Neural cell (in vitro differentiated cells): ENCODE data around the gene FBRS. TPM values are rescaled to one million over a fixed set of nuclear protein-coding genes. Genes with fewer than 3 reads are reported as not detected.

Source experiments
- H2AFZ ChIP-seq: fragments of 200-600, 300-800 bp; sonication (generic), shearing (Covaris generic); 2 replicates; pipeline ENCODE4 v1.6.0; 2014; ENCODE audit warnings: low read depth, mild to moderate bottlenecking, antibody characterized with exemption, low read length, moderate library complexity
- H3F3A ChIP-seq: fragments of 200-600 bp; shearing (Covaris generic); 2 replicates; pipeline ENCODE4 v1.6.1; 2016; ENCODE audit warnings: mild to moderate bottlenecking, moderate library complexity, mixed read lengths, antibody characterized with exemption, low read length; ENCODE audit not compliant: insufficient read depth, poor library complexity, severe bottlenecking
- H3K27ac ChIP-seq: fragments of 200-600, 300-800 bp; sonication (generic), shearing (Covaris generic); 2 replicates; pipeline ENCODE4 v1.5.1; 2014; ENCODE audit warnings: mild to moderate bottlenecking, low read length, moderate library complexity
- H3K27me3 ChIP-seq: fragments of 300-800, 200-600 bp; sonication (generic), shearing (Covaris generic); 2 replicates; pipeline ENCODE4 v1.6.0; 2014; ENCODE audit warnings: mild to moderate bottlenecking, low read depth, low read length, moderate library complexity; ENCODE audit not compliant: insufficient read depth
- H3K36me3 ChIP-seq: fragments of 300-800, 200-600 bp; sonication (generic), shearing (Covaris generic); 2 replicates; pipeline ENCODE4 v1.5.1; 2014; ENCODE audit warnings: mild to moderate bottlenecking, antibody characterized with exemption, low read length, moderate library complexity; ENCODE audit not compliant: insufficient read depth
- H3K4me2 ChIP-seq: fragments of 300-800, 200-600 bp; sonication (generic), shearing (Covaris generic); 2 replicates; pipeline ENCODE4 v1.6.0; 2014; ENCODE audit warnings: mild to moderate bottlenecking, low read length
- H3K4me3 ChIP-seq: fragments of 300-800, 200-600 bp; sonication (generic), shearing (Covaris generic); 2 replicates; pipeline ENCODE4 v1.5.1; 2014; ENCODE audit warnings: mild to moderate bottlenecking, low read length, moderate library complexity
- H3K79me2 ChIP-seq: fragments of 200-600 bp; shearing (Covaris generic); replicated peaks from 2 replicates; pipeline ENCODE4 v1.6.0; 2014; ENCODE audit warnings: mild to moderate bottlenecking, low read length, moderate library complexity; ENCODE audit not compliant: insufficient read depth
- H3K9ac ChIP-seq: fragments of 300-800, 200-600 bp; sonication (generic), shearing (Covaris generic); 2 replicates; pipeline ENCODE4 v1.6.1; 2016; ENCODE audit warnings: mild to moderate bottlenecking, low read length, mixed read lengths
- H3K9me2 ChIP-seq: fragments of 200-600 bp; shearing (Covaris generic); 2 replicates; pipeline ENCODE4 v1.6.1; 2016; ENCODE audit warnings: mild to moderate bottlenecking, low read length, mixed read lengths; ENCODE audit not compliant: insufficient read depth
- H3K9me3 ChIP-seq: fragments of 200-600, 300-800 bp; sonication (generic), shearing (Covaris generic); 2 replicates; pipeline ENCODE4 v1.6.1; 2016; ENCODE audit warnings: mild to moderate bottlenecking, mixed run types, low read length, moderate library complexity, mixed read lengths
- H4K20me1 ChIP-seq: fragments of 200-600 bp; shearing (Covaris generic); 2 replicates; pipeline ENCODE4 v1.6.1; 2016; ENCODE audit warnings: mild to moderate bottlenecking, mixed run types; ENCODE audit not compliant: insufficient read depth
- EP300 ChIP-seq: fragments of 450-650 bp; conservative IDR thresholded peaks from 2 replicates; pipeline ENCODE4 v1.6.1; 2014; ENCODE audit warnings: antibody characterized with exemption, mild to moderate bottlenecking, moderate library complexity; ENCODE audit not compliant: poor library complexity, severe bottlenecking
- EZH2 ChIP-seq: fragments of 200-600, 300-800 bp; shearing (Covaris generic), sonication (generic); IDR thresholded peaks from 2 replicates; pipeline ENCODE4 v1.6.1; 2014; ENCODE audit warnings: antibody characterized with exemption, low read length, borderline replicate concordance, mild to moderate bottlenecking; ENCODE audit not compliant: insufficient read depth, poor library complexity, severe bottlenecking
- MXI1 ChIP-seq: fragments of 450-650 bp; conservative IDR thresholded peaks from 2 replicates; pipeline ENCODE4 v1.6.1; 2014; ENCODE audit warnings: antibody characterized with exemption, mild to moderate bottlenecking; ENCODE audit not compliant: poor library complexity, severe bottlenecking
- POLR2AphosphoS5 ChIP-seq: IDR thresholded peaks from 2 replicates; pipeline ENCODE4 v1.6.1; 2012
- RAD21 ChIP-seq: fragments of 450-650 bp; conservative IDR thresholded peaks from 2 replicates; pipeline ENCODE4 v1.6.1; 2014; ENCODE audit warnings: antibody characterized with exemption, mild to moderate bottlenecking, moderate library complexity
- REST ChIP-seq: IDR thresholded peaks from 2 replicates; pipeline ENCODE4 v1.6.1; 2012; ENCODE audit warnings: borderline replicate concordance
- SMC3 ChIP-seq: fragments of 450-650 bp; conservative IDR thresholded peaks from 2 replicates; pipeline ENCODE4 v1.6.1; 2014; ENCODE audit warnings: antibody characterized with exemption, mild to moderate bottlenecking, moderate library complexity; ENCODE audit not compliant: poor library complexity
- TAF1 ChIP-seq: IDR thresholded peaks from 2 replicates; pipeline ENCODE4 v1.6.1; 2012; ENCODE audit warnings: low read depth
- polyA plus RNA-seq: library from polyadenylated mRNA; depleted of rRNA; stranded (reverse); fragments of >200 nt; gene quantifications from 2 replicates; pipeline ENCODE4 v1.2.3, GENCODE V29; 2014
- TF ChIP-seq, protein P1 (sequence below): fragments of 450-650 bp; IDR thresholded peaks from 2 replicates; pipeline ENCODE4 v1.5.1; 2014; ENCODE audit warnings: antibody characterized with exemption, mild to moderate bottlenecking, moderate library complexity; ENCODE audit not compliant: poor library complexity, severe bottlenecking

FBRS gene
- polyA plus RNA-seq, 1 donor from 2014 or later: 24.2 TPM

DNA sequence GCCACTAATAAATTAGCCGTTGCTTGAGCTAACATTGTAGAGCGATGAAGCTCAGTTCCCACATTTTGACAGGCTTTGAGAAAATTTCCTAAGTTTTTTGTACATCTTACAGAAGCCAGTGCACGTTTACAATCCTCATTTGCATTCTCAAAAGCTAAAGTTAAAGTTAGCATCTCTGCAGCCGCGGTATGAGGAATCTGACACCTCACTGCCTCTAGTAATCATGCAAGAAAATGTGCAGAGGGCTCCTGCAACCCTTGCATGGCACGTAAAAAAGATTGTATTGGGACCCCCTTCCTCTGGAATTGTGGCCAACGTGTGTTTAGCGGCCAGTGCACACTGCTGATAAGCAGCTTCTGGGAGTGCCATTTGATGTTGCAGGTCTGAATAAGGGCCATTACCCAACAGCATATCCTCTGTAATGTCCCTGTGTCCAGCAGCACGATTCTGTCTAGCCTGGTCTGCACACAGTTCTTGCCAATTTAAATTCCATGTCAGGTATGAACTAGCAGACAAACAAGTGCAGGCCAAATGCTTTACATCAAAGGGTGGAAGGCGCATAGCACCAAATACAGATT is 35.7 kb upstream of the FBRS start:
- Histone ChIP-seq H3K27ac (no peak overlapping the region), H3K9ac (no peak overlapping the region), H3K36me3 (no peaks in the 10 kb centered on the region), H3K9me2 (no peaks in the 10 kb centered on the region), H3K9me3 (no peaks in the 10 kb centered on the region), H2AFZ (no peak overlapping the region), H4K20me1 (no peaks in the 10 kb centered on the region), H3K27me3 (no peaks in the 10 kb centered on the region), H3K4me3 (no peak overlapping the region), H3K79me2 (no peaks in the 10 kb centered on the region), H3F3A (no peaks in the 10 kb centered on the region), H3K4me2 (no peak overlapping the region)
- TF ChIP-seq EP300 (no peak), MXI1 (no peak), REST (no peak), SMC3 (no peak), EZH2 (no peak), TAF1 (no peak), RAD21 (no peak), POLR2AphosphoS5 (no peak)
- TF ChIP-seq, protein P1, sequence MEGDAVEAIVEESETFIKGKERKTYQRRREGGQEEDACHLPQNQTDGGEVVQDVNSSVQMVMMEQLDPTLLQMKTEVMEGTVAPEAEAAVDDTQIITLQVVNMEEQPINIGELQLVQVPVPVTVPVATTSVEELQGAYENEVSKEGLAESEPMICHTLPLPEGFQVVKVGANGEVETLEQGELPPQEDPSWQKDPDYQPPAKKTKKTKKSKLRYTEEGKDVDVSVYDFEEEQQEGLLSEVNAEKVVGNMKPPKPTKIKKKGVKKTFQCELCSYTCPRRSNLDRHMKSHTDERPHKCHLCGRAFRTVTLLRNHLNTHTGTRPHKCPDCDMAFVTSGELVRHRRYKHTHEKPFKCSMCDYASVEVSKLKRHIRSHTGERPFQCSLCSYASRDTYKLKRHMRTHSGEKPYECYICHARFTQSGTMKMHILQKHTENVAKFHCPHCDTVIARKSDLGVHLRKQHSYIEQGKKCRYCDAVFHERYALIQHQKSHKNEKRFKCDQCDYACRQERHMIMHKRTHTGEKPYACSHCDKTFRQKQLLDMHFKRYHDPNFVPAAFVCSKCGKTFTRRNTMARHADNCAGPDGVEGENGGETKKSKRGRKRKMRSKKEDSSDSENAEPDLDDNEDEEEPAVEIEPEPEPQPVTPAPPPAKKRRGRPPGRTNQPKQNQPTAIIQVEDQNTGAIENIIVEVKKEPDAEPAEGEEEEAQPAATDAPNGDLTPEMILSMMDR: no peak

DNA sequence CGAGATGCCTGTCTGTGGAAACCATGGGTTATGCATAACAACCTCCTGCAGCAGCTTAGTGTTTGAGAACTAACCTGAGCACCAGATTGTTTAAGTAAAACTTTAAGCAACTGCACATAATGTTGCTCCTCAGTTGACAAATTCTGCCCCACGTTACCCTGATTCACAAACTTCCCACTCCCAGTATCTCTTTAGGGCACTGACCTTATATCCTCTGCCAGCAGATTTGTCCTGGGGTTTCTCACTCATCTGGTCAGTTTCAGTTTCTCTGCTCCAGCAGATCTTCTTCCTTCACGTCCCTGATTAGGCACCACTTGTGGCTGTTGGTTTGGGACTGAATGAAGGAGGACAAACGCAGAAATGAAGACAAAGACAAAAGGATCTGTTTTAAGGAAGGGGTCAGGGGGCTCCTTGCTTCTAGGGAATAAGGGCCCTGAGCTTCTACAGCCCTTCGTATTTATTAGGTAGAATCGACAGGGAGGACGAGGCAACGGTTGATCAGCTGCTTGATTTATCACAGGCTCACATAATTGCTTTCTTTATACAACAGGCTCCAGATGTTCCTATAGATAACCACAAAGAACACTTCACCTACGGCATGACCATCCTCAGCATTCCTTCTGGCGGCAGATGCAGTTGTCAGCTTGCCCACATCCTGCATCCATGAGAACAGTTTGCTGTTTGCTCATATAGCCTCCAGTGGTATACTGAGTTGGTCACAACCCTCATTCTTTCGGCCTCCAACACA is 34.5 kb upstream of the FBRS start:
- no peaks in the 10 kb centered on the region for H3K79me2 ChIP-seq
- no peak for TF ChIP-seq EZH2
- no peak for TF ChIP-seq REST
- TF ChIP-seq EP300: no peak
- no peak for TF ChIP-seq SMC3
- TF ChIP-seq POLR2AphosphoS5: no peak
- no peak for TF ChIP-seq MXI1
- TF ChIP-seq, protein P1: no peak
- TF ChIP-seq TAF1: no peak
- no peak for TF ChIP-seq RAD21
- no peak overlapping the region for H3K9ac ChIP-seq
- no peak overlapping the region for H3K4me2 ChIP-seq
- no peak overlapping the region for H3K27ac ChIP-seq
- no peaks in the 10 kb centered on the region for H3K9me3 ChIP-seq
- no peak overlapping the region for H2AFZ ChIP-seq
- H3F3A ChIP-seq: no peaks in the 10 kb centered on the region
- no peak overlapping the region for H3K4me3 ChIP-seq
- H4K20me1 ChIP-seq: no peaks in the 10 kb centered on the region
- H3K36me3 ChIP-seq: no peaks in the 10 kb centered on the region
- H3K9me2 ChIP-seq: no peaks in the 10 kb centered on the region
- no peaks in the 10 kb centered on the region for H3K27me3 ChIP-seq
